Lung microvascular endothelial cell (primary cell): ENCODE measurements around the gene ITPR2. TPM values are rescaled to one million over a fixed set of nuclear protein-coding genes. Genes with fewer than 3 reads are reported as not detected.

Experiments used
- DNase-seq, 2 donors: peaks; one replicate each; pipeline versions ENCODE4 v3.0.0 to v3.0.0-alpha.2; 2010; ENCODE audit warnings: low read depth in 2 of 2
- total RNA-seq: library from RNA; depleted of rRNA; stranded (reverse); fragments of >200 nt; gene quantifications from 2 replicates; pipeline ENCODE4 v1.2.1, GENCODE V29; 2014

The ITPR2 gene
- total RNA-seq, 1 donor from 2014 or later: 14.5 TPM

DNA sequence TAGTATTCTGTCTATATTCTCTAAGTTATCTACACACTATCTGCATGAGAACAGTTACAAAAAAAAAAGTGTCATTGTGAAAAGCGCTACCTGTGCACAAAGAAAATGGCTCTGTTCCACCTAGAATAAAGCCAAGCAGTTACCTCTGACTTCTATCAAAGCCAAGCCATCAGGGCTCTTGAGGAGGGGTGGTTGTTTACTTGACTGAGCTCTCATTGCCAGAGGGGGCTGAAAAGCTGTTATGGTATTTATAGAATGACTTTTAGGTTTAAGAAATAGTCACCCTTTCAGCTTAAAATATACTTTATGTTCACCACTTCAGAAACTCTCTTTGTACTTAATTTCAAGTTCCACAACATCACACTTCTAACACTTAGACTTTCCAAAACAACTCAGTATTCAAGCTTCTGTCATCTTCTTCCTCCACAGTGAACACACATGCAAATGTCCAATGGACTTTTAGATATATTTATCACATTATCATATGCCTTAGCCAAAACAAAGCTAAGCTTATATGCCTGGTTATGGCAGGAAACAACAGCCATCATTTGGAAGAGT is 7.5 kb downstream of the ITPR2 start:
- DNase-seq: no peak

DNA sequence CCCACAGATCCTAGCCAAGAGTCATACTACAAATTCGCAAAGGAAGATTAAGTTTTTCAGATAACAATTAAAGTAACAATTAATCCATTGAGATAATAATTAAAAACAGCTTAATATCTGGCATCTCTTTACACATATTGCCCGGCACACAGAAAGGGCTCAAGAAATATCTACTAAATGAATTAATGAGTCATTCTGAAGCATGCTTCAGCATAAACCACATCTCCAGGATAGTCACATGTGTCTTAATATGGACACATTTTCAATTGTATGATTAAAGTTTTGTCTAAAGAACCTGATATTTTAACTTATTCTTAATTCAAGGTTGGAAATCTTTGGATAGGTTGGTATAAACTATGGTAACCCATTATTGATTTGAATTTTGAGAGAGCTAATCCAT is 9.6 kb downstream of the ITPR2 start:
- peak in 1 of 2 donors; percentile 31 for DNase-seq

DNA sequence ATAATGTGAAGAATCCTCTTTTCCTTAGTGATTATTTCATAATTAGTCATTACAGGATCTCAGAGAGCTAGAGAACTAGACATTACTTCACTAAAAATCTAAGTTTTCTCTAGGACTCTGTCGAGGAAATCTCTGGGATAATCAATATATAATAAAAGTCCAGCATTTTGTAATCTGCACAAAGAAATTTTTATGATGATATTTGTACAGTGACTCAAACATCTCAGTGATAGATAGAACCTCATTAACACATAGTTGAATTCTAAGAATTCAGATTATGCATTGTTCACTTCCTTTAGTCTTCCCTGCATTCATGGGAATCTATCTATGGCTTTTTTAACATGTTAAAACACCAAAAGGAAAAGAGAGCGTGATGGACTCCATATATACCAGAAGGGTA is 11.0 kb downstream of the ITPR2 start:
- peak in 1 of 2 donors; percentile 9 for DNase-seq

GRCh38 chr12:26821212-26821701 is 11.7 kb downstream of the ITPR2 start:
- DNase-seq: peak; percentile 24 to 70

DNA sequence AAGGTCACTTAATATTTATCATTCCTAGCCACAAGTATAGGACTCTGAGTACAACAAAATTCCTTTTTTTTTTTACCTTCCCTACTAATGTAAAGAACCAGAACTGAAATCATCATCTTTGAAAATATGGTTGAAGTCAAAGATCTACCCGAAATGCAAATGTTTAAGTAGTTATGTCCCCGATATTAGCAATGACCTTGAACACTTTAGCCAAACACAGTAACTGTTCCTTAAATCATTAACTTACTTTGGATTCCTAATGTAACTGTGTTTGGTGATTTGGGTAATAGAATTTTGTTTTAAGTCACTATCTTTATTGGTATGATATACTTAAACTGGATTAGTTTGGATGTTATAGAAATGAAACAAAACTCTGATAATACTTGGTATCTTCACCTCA is 14.4 kb downstream of the ITPR2 start:
- DNase-seq: no peak

- DNase-seq: no peak
Measured at GRCh38 chr12:26818201-26818600, 14.8 kb downstream of the ITPR2 start.

GRCh38 chr12:26817183-26817591 is 15.8 kb downstream of the ITPR2 start:
- no peak for DNase-seq

DNA sequence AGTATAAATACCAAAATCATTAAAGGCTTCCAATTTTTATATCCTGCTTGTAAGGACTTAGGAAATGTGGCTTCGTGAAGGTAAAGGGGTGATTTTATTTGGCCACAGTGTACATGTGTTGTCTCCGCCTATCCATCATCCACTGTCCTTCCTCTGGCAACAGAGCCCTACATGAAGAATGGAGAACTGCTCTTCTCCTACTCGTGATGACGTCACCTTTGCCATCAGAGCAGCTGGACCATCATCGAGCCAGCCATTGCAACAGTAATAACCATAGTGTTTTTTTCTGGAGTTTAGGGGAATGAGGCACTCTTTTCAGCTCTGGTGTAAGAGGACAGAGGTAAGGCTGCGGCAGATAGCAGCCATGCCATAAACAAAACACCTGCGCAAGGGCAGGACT is 19.2 kb downstream of the ITPR2 start:
- no peak for DNase-seq

- peak; percentile 48 to 70 for DNase-seq
Measured at GRCh38 chr12:26810330-26810729, 22.7 kb downstream of the ITPR2 start.

DNA sequence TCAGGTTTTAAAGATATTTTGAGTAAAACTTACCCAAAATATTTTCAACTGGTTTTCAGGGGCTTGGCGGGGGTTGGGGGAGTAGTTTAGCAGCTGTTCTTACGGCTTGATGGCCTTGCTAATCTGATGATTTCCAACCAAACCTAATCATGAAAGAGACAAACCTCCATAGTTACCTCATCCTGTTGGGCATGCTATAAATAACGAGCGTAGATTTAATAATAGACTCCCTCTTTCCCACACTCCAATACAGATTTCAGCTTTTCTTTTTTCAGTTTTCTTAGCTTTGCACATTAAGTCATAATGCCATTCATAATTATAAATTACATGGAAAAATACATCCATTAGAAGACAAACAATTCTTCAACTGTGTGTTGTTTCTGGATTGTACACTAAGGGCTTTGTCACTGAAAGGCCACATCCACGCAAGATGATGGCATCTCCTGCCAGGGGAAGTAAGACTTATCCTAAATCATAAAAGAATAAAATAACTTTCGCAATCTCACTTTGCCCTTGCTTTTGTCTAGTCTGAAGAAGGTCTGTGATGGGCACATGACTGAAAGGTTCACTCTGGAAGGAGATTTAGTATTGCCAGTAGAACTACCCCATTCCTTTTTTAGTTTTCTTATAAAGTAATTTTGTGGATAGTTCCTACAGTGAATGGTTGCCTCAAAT is 23.2 kb downstream of the ITPR2 start:
- no peak for DNase-seq

- DNase-seq: no peak
Measured at GRCh38 chr12:26808766-26809476, 24.1 kb downstream of the ITPR2 start.

DNA sequence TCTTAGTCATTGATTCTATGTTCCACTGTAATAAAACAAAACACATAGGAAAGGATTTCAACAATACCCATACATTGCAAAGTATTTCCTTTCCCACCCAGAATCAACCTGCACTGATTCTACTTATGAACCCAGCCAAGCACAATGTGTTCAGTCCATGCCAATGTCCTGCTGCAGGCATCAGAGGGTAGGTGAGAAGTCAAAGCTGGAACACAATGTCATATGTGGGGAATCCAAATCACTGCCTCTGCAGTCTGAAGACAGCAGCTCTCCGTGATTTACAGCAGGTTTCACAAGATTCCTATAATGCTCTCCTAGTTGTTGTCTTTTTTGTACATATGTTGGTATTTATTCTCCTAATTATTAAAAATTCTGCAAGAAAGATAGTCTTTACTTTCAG is 25.7 kb downstream of the ITPR2 start:
- DNase-seq: peak in 1 of 2 donors; percentile 47

DNA sequence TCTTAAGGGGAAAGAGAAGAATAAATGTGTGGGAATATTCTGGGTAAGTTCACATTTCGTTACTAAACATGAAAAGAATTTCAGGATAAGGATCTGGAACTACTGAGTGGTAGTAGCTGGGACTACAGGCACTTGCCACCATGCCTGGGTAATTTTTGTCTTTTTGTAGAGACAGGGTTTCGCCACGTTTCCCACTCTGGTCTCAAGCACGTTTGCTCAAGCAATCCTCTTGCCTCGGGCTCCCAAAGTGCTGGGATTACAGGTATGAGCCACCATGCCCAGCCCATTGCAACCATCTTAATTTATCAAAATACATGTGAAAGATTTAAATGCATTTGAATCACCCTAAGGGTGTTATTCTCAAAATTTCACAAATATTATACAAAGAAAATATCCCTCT is 26.4 kb downstream of the ITPR2 start:
- no peak for DNase-seq

DNA sequence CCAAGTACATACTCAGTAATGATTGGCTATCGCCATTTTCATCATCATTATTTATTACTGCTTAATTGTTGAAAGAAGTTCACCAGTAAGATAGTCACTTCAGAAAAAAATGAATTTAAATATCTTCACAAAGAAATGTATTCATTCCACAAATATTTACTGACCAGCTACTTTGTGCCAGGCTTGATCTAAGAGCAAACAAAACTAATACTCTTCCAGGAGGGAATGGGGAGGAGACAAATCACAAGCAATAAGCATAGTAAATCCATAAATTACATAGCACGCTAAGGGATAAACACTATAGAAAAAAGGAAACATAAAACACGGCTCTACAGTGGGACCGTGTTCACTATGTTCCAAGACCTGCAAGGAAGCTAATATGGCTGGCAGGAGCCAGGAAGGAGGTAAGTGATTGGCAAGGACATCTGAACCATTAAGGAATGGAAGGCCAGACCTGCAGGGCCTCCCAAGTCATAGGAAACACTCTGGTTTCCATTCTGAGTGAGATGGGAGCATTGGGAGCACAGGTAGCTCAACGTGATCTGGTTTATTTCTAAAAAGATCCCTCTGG is 27.5 kb downstream of the ITPR2 start:
- DNase-seq: no peak

- peak in 1 of 2 donors; percentile 21 for DNase-seq
Measured at GRCh38 chr12:26803552-26803951, 29.4 kb downstream of the ITPR2 start.

DNA sequence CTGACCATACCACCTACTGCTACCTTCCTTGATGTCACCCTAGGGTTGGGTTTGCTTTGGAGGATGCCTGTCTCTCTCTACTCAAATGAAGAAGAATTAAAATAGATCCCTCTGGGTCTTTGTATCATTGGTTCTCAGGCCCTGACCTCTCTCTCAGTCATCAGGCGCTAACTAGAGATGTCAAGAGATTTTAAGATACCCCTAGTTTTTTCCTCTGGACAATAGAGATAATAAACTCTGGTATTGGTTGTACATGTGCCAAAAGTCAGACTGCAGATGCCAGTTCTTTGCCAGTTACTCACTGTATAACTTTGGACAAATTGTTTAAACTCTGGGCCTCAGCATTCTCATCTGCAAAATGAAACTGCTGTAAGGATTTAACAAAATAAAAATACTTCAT is 31.5 kb downstream of the ITPR2 start:
- DNase-seq: no peak

GRCh38 chr12:26800858-26801257 is 32.1 kb downstream of the ITPR2 start:
- DNase-seq: no peak

- DNase-seq: no peak
Measured at GRCh38 chr12:26800347-26800746, 32.6 kb downstream of the ITPR2 start.

- DNase-seq: no peak
Measured at GRCh38 chr12:26799741-26800140, 33.3 kb downstream of the ITPR2 start.

DNA sequence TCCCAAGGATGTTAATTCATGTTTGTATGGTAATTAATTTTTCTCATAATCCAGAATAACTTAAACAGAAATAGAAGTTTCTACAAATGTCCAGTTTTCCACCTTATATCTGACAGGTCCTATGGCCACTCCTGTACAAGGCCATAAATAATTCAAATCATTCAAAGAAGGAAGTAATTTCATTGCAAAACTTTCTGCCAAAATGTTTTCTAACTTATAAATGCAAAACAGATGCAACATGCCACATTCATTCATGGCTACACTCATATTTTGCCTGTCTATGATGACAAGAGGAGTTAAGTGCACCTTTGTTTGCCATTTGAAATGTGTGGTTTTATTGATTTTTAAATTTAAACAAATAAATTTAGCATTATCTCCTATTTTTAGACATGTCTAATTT is 34.4 kb downstream of the ITPR2 start:
- no peak for DNase-seq

DNA sequence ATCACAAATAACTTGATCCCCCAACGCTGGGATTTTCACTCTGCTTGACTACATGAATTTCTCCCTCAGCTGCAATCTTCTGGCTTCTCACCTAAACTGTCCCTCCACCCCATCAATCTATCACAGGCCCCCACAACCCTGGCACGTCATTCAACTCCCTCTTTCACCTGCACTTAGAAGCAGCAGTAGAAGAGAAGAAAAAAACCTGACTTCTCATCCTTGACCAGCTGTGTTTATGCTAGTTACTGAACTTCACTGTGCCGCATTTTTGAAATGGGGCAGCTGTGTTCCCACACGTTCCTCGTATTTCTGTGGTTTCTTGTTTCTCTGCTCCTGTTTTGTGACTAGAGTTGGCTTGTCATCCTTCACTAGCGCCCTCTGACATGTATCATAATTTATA is 35.0 kb downstream of the ITPR2 start:
- DNase-seq: no peak

- no peak for DNase-seq
Measured at GRCh38 chr12:26795910-26796309, 37.1 kb downstream of the ITPR2 start.
